HG03457 (cell line): ENCODE measurements around the gene FFAR1.
"Not testable (repeated sequence)": the region's sequence is repeated elsewhere in the genome, so short reads cannot be mapped to it uniquely, and the experiment has no call there.

ENCODE experiments used
- ATAC-seq: cut with Tn5 transposase; IDR thresholded peaks from one replicate; pipeline ENCODE4 v1.9.1; 2021; ENCODE audit warnings: moderate number of reproducible peaks; ENCODE audit not compliant: unreplicated experiment

FFAR1 gene

GRCh38 chr19:35359395-35359794, 11.7 kb downstream of the FFAR1 start:
- not testable (repeated sequence) for ATAC-seq

- not testable (repeated sequence) for ATAC-seq
These were observed 12.4 kb downstream of the FFAR1 start for GRCh38 chr19:35360081-35360480.

- no peak for ATAC-seq
These were observed 13.2 kb downstream of the FFAR1 start for GRCh38 chr19:35360880-35361420.

- no peak for ATAC-seq
These were observed 14.7 kb downstream of the FFAR1 start for GRCh38 chr19:35362261-35363000.

DNA sequence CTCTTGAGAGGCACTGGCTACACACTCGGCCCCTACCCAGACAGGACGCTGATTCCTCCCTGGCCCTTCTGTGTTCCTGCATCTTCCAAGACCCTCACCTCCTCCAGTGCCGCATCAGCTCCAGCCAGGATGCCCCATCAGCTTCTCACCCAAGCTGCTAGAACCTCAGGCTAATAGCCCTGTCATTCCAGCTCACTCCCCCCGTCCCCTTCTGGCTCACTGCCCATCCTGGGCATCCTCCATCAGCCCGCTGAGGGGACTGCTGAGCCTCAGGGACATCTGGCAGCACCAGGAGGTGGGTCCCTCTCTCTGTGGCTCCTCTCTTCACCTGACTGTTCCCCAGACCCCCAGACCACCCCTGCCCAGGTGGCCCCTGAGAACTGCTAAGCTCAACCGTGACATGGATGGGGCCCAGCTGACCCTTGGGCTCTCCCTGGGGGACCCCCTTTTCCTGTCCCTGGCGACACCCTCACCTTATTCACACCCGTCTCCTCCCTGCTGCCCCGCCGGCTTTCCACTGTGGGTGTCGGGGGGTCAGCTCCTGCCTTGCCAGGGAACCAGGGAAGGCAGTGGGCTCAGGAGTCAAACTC, 15.4 kb downstream of the FFAR1 start:
- no peak for ATAC-seq

DNA sequence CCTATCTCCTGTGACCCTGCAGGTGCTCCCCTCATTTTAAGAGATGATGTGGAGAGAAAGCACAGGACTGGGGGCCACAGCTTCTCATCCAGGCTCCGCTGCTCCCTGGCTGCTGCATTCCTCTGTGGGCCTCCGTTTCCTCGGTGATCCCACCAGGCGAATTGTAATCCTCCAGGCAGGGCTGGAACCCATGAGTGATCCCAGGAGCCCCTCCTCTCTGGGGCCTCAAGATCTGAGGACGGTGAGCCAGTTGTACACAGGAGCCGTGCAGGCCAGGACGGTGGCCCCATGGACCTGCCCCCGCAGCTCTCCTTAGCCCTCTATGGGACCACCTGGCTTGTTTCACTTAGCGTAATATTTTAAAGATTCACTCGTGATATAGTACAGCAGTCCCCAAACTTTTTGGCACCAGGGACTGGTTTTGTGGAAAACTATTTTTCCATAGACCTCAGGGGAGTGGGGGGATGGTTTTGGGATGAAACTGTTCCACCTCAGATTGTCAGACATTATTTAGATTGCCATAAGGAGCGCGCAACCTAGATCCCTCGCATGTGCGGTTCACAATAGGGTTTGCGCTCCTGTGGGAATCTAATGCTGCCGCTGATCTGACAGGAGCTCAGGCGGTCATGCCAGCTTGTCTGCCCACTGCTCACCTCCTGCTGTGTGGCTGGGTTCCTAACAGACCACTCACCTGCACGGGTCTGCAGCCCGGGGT, 16.2 kb downstream of the FFAR1 start:
- ATAC-seq = no peak

- ATAC-seq = no peak
These were observed 17.6 kb downstream of the FFAR1 start for GRCh38 chr19:35365303-35365702.

GRCh38 chr19:35368378-35368777, 20.7 kb downstream of the FFAR1 start:
- no peak for ATAC-seq

DNA sequence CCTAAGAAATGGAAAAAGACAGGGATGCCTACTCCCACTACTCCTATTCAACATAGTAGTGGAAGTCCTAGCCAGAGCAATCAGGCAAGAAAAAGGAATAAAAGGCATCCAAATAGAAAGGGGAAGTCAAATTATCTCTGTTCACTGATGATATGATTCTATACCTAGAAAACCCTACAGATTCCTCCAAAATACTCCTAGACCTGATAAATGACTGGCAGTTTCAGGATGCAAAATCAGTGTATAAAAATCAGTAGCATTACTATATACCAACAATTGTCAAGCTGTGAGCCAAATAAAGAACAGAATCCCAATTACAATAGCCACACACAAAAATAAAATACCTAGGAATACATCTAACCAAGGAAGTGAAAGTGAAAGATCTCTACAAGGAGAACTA, 21.8 kb downstream of the FFAR1 start:
- ATAC-seq = no peak

DNA sequence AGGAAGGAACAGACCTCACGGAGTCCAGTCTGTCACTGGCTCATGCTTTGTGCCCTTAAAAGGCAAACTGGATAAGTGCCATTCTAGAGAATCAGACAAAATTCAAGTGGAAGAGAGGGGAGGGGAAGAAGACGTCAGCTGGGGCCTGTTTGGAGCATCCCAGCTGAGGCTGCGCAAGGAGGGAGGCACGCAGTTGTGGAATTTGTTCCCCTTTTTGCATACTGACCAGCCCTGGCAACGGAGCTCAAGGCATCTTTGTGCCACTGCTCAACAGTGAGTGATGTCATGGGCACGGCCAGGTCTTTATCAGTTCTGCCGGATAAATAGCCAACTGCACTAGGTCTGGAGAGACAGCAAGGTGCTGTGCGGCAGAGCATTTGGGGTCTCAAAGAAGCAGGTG, 23.0 kb downstream of the FFAR1 start, which contains the start of gene GPR42:
GPR42 (plus strand) TSS at position 347 of the 400 bp plus-strand sequence. CDS start 292 bp downstream, outside the sequence.
- no peak for ATAC-seq

- ATAC-seq = no peak
These were observed 25.8 kb downstream of the FFAR1 start for GRCh38 chr19:35373492-35373891.

DNA sequence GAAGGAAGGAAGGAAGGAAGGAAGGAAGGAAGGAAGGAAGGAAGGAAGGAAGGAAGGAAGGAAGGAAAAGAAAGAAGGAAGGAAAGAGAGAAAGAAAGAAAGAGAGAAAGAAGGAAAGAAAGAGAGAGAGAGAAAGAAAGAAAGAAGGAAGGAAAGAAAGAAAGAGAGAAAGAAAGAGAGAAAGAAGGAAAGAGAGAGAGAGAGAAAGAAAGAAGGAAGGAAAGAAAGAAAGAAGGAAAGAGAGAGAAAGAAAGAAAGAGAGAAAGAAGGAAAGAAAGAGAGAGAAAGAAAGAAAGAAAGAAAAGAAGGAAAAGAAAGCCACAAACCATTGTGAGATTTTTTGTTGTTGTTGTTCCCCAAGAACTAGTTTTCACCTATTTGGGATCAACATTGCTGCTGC, 26.3 kb downstream of the FFAR1 start:
- not testable (repeated sequence) for ATAC-seq

DNA sequence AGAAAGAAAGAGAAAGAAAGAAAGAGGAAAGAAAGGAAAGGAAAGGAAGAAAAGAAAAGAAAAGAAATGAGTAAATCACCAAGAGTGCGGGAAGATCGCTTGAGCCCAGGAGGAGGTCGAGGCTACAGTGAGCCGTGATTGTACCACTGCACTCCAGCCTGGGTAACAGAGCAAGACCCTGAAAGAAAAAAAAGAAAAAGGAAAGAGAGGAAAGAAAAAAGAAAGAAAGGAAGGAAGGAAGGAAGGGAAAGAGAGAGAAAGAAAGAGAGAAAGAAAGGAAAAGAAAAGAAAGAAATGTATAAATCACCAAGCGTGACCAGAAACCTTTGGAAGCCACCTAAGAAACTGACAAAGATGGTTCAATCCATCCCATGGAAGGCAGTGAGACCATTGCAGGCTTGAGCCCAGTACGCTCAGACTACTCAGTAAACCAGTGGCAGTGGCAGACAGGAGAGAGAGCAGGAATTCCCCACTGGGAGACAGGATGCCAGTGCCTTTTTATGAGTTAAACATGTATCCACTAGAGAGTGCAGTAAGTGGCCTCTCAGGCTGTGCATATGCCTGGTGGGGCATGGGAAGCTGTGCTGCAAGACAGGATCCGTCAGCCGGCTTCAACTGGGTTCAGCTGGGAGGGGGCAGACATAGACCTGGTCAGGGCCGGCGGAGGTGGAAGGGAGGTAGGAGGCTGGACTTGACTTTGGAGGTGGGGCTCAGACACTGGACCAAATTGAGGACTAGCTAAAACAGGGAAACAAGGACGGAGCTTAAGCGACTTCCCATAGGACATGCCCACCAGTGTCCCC, 28.0 kb downstream of the FFAR1 start:
- ATAC-seq = no peak

DNA sequence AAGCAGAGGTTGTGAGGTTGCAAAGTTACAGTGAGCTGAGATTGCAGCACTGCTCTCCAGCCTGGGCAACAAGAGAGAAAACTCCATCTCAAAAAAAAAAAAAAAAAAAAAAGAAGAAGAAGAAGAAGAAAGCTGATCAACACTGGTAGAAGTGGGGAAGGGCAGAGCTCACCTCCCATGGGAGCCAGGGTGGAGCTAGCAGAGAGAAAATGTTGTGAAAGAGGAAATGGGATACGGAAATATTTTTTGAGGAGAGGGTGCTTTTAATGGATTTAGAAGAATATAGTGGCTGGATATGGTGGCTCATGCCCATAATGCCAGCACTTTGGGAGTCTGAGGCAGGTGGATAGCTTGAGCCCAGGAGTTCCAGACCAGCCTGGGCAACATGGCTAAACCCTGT, 30.0 kb downstream of the FFAR1 start:
- ATAC-seq = no peak

DNA sequence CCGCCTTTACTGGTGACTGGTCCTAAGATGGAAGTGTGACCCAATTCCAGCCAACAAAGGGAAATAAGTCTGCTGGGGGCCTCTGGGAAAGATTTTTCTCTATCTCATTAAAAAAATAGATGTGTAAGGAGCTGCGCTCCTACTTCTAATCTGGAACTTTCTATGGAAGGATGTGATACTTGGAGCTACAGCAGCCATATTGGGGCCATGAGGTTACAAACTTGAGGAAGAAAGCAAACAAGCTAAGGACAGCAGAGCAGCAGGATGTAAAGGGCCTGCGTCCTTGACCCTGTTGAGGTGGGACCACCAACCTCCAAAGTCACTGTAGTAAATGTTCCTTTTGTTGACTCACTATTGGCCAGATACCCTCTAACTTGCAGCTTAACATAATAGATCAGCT, 30.7 kb downstream of the FFAR1 start:
- ATAC-seq = no peak

DNA sequence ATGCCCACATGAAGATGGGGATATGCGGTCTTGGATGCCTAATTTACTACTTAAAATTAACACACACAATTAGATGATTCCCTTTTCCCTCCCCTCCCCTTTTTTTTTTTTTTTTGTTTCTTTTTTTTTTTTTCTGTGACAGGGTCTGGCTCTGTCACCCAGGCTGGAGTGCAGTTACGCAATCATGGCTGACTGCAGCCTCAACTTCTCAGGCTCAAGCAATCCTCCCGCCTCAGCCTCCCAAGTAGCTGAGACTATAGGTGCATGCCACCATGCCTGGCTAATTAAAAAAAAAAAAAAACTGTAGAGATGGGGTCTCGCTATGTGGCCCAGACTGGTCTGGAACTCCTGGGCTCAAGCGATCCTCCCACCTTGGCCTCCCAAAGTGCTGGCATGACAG, 31.8 kb downstream of the FFAR1 start:
- ATAC-seq = not testable (repeated sequence)

GRCh38 chr19:35379992-35380391, 32.3 kb downstream of the FFAR1 start:
- ATAC-seq = no peak

DNA sequence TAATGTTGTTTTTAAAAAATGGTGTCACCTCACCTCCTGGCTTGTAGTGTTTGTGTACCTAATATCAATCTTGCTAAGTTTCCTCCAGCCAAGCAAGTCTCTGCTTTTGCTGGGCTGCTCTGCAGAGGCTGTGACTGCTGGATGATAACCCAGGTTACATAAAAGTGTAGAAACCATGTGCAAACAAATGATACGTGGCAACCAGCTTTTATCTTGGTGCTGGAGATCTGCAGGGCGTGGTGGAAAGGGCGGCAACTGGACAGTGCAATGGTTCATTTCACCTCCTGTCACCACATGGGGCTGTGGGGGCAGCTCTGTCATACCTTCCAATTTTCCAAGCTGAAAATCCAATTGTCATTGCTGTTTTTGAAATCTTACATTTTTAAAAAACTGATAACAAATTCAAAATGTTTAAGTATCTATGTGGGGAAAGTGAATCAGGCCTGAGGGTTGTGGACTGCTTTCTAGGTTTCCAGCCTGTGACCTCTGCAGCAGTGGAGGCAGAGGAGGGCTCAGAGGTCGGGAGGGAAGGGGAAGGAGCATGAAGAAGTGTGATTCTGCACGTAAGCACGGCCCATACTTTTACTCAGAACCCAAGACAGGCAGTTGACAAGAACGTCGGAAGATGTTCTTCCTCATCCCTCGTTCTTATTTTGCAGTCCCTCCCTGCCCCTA, 32.9 kb downstream of the FFAR1 start:
- no peak for ATAC-seq

DNA sequence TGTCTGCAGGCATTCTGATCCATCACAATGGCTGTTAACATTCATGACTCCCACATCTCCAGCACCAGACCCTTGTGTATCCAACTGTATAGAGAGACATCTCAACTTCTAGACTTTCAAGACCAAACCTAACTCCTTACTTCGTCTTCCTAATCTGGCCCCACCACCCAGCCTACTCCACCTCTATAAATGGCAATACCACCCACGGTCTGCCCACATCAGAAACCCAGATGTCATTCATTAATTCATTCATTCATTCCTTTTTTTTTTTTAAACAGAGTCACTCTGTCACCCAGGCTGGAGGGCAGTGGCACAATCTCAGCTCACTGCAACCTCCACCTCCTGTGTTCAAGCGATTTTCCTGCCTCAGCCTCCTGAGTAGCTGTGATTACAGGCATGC, 33.6 kb downstream of the FFAR1 start:
- ATAC-seq = no peak

DNA sequence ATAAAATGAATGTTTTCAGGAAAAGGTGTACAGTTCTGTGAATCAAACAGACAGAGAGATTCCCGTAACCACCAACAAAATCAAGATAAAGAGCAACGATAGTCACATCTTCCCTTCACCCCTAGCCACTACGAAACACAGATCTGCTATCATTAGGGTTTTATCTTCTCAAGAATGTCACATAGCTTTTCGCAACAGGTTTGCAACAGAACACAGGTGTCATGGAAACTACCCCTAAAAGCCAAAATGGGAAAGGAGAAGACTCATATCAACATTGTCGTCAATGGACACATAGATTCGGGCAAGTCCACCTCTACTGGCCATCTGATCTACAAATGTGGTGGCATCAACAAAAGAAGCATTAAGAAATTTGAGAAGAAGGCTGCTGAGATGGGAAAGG, 34.2 kb downstream of the FFAR1 start:
- no peak for ATAC-seq
